B cell (primary cell): ENCODE measurements around the gene HOXA3. TPM values are rescaled to one million over a fixed set of nuclear protein-coding genes. Genes with fewer than 3 reads are reported as not detected.

Experiments used
- ATAC-seq: fragments of 200-7000 bp; cut with Tn5 transposase; one replicate; pipeline ENCODE4 v1.10.0; 2021; ENCODE audit warnings: low read depth, mild to moderate bottlenecking, moderate number of reproducible peaks, moderate library complexity
- CTCF ChIA-PET: fragments of 350-600 bp; sonication (Branson Sonifier 250); formaldehyde crosslinking; loops from one replicate; lab custom pipeline; 2021; ENCODE audit warnings: antibody characterized with exemption, inconsistent platforms; lab: Charles Lee
- POLR2A ChIA-PET: fragments of 350-600 bp; sonication (Branson Sonifier 250); formaldehyde crosslinking; loops from one replicate; lab custom pipeline; 2021; ENCODE audit warnings: antibody characterized with exemption; lab: Charles Lee
- DNase-seq: peaks from one replicate; pipeline ENCODE4 v3.0.0; 2013
- H2AFZ ChIP-seq: 2 replicates; pipeline ENCODE4 v1.6.1; 2012; ENCODE audit warnings: mild to moderate bottlenecking, low read depth, low read length; ENCODE audit not compliant: insufficient read depth, poor library complexity, severe bottlenecking
- H3K27ac ChIP-seq, 2 donors: 1 replicate in 1 of 2; 2 replicates in 1 of 2; pipeline ENCODE4 v1.5.1; 2012 to 2013; ENCODE audit warnings: low read length in 2 of 2, mild to moderate bottlenecking in 2 of 2, moderate library complexity in 1 of 2
- H3K27me3 ChIP-seq, 4 experiments: fragments of 200-600 bp in 1 of 4; sonication (generic) in 1 of 4; replicated peaks in 1 of 4; 1 replicate in 2 of 4; 2 replicates in 2 of 4; pipeline versions ENCODE4 v1.6.1 to v1.7.0; 2013 to 2016; ENCODE audit warnings: low read length in 3 of 4, mild to moderate bottlenecking in 2 of 4, mixed read lengths in 1 of 4, moderate library complexity in 1 of 4; ENCODE audit not compliant: insufficient read depth in 4 of 4, control insufficient read depth in 3 of 4; ENCODE audit errors: control extremely low read depth in 1 of 4
- H3K36me3 ChIP-seq, 2 experiments: replicated peaks in 1 of 2; 1 replicate in 1 of 2; 2 replicates in 1 of 2; pipeline versions ENCODE4 v1.6.1 to v1.7.1; 2013; ENCODE audit warnings: low read length in 1 of 2; ENCODE audit not compliant: insufficient read depth in 2 of 2, control insufficient read depth in 1 of 2; ENCODE audit errors: control extremely low read depth in 1 of 2, extremely low read depth in 1 of 2
- H3K4me1 ChIP-seq, 2 donors: fragments of 200-600 bp in 1 of 2; sonication (generic) in 1 of 2; 1 replicate in 1 of 2; 2 replicates in 1 of 2; pipeline versions ENCODE4 v1.5.1 to v1.6.1; 2013 to 2017; ENCODE audit warnings: low read length in 2 of 2; ENCODE audit not compliant: control insufficient read depth in 2 of 2, insufficient read depth in 2 of 2
- H3K4me2 ChIP-seq: replicated peaks from 2 replicates; pipeline ENCODE3; 2012; ENCODE audit warnings: mild to moderate bottlenecking, low read depth, low read length; ENCODE audit not compliant: poor library complexity, severe bottlenecking
- H3K4me3 ChIP-seq, 5 experiments: fragments of 200-600 bp in 1 of 5; sonication (generic) in 1 of 5; 1 replicate in 3 of 5; 2 replicates in 2 of 5; pipeline versions ENCODE4 v1.5.1 to v1.7.0; 2011 to 2016; ENCODE audit warnings: low read length in 4 of 5, mild to moderate bottlenecking in 4 of 5, low read depth in 2 of 5, control low read depth in 1 of 5, moderate library complexity in 1 of 5; ENCODE audit not compliant: insufficient read depth in 1 of 5; ENCODE audit errors: control extremely low read depth in 1 of 5, extremely low read depth in 1 of 5
- H3K79me2 ChIP-seq: fragments of 200-600 bp; sonication (generic); one replicate; pipeline ENCODE4 v1.6.0; 2016; ENCODE audit warnings: low read length; ENCODE audit not compliant: control insufficient read depth, insufficient read depth
- H3K9ac ChIP-seq: fragments of 200-600 bp; sonication (generic); 2 replicates; pipeline ENCODE4 v1.6.1; 2017; ENCODE audit warnings: mild to moderate bottlenecking, low read length, moderate library complexity
- H3K9me3 ChIP-seq, 3 donors: one replicate each; pipeline versions ENCODE4 v1.6.1 to v1.7.1; 2013; ENCODE audit warnings: low read length in 2 of 3; ENCODE audit not compliant: control insufficient read depth in 2 of 3, insufficient read depth in 1 of 3; ENCODE audit errors: control extremely low read depth in 1 of 3
- H4K20me1 ChIP-seq: 2 replicates; pipeline ENCODE4 v1.6.0; 2012; ENCODE audit warnings: mild to moderate bottlenecking, low read length; ENCODE audit not compliant: insufficient read depth, control insufficient read depth, poor library complexity, severe bottlenecking
- H3K27ac Mint-ChIP-seq: one replicate; pipeline ENCODE4 v1.8.0; 2021; ENCODE audit warnings: mixed read lengths
- H3K27me3 Mint-ChIP-seq: one replicate; pipeline ENCODE4 v1.8.0; 2021; ENCODE audit warnings: mixed read lengths
- H3K4me1 Mint-ChIP-seq: one replicate; pipeline ENCODE4 v1.8.0; 2021; ENCODE audit warnings: mixed read lengths
- H3K4me3 Mint-ChIP-seq: one replicate; pipeline ENCODE4 v1.8.0; 2021; ENCODE audit warnings: mixed read lengths
- H3K9me3 Mint-ChIP-seq: one replicate; pipeline ENCODE4 v1.8.0; 2022; ENCODE audit warnings: mixed read lengths; ENCODE audit not compliant: insufficient read depth
- EZH2 ChIP-seq: IDR thresholded peaks from 2 replicates; pipeline ENCODE4 v1.6.1; 2012; ENCODE audit warnings: borderline replicate concordance, low read depth, mild to moderate bottlenecking, moderate library complexity, low read length; ENCODE audit not compliant: insufficient read depth, poor library complexity, severe bottlenecking
- WGBS: methylation state at CpG from one replicate; pipeline ENCODE4 v1.1.5; 2013; ENCODE audit warnings: missing lambda C conversion rate; ENCODE audit not compliant: insufficient coverage; 5-methylcytosine and 5-hydroxymethylcytosine counted together
- intact Hi-C: fragments of 100-400 bp; cut with micrococcal nuclease; formaldehyde crosslinking; loops from one replicate; pipeline ENCODE4 v1.10.0; 2022
- polyA plus RNA-seq: library from polyadenylated mRNA; depleted of rRNA; stranded (reverse); fragments of >200 nt; gene quantifications from 2 replicates; pipeline ENCODE4 v1.2.3, GENCODE V29; 2012
- total RNA-seq, 2 donors: library from RNA; stranded (reverse); fragments of 120-200 nt in 1 of 2; gene quantifications; 1 replicate in 1 of 2; 2 replicates in 1 of 2; pipeline versions ENCODE4 v1.2.3 to v1.2.4, GENCODE V29; 2013 to 2022
- TF ChIP-seq, protein P1 (sequence below): fragments of 200-600 bp; IDR thresholded peaks from one replicate; pipeline ENCODE4 v1.8.0; 2022; ENCODE audit warnings: antibody characterized with exemption, mild to moderate bottlenecking

Gene HOXA3
- total and polyA plus RNA-seq, 2 donors (not counting 1 experiment from before 2014, with no cell fraction given) = 0.07 TPM; not detected in 1

DNA sequence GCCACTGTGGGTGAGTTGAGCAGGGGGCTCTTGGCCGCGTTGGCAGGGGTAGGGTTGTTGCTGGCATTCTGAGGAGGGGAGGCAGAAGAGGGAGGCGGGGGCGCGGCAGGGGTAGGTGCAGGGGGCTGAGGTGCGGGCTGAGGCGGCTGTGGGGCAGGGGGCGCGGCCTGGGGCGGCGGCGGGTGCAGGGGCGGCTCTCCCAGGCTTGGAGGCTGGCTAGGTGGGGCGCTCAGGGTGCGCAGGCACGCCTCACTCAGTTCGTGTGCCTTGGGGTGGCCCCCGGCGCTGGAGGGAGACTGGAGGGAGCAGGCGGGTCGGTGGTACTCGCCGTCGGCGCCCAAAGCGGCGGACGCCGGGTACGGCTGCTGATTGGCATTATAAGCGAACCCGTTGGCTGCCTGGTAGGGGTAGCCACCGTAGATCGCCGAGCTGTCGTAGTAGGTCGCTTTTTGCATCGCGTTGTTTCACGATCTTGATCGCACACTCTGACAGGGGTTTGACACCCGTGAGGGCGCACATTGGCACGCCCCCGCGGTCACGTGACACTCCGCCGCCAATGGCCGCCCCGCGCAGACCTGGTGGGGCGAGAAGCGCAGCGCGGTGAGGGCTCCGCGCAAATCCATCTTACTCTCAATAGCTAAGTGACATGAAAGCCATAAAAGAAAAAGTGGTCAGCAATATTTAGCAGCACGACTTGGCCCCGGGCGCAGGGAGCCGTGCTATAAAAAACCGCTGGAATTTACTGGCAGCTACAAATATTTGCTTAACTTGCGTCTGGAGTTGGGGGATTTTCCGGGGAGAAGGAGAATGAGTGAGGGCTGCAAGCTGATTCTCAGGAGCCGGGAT is 42.0 kb downstream of the HOXA3 start:
- ChIA-PET CTCF (interaction anchor here (1.0 kb wide), 1 partner anchor 244 kb away, joined by 4 read pairs; no protein-coding TSS in a partner anchor), POLR2A (no interaction called here)
- intact Hi-C loops = no loop called here

More for the DNA sequence above, 42.0 kb downstream of the HOXA3 start:
- Mint-ChIP-seq H3K27ac (no peak overlapping the region), H3K4me1 (no peaks in the 10 kb centered on the region), H3K4me3 (no peak overlapping the region), H3K9me3 (no peaks in the 10 kb centered on the region), H3K27me3 (peaks cover 13% of the 10 kb centered on the region)
- ATAC-seq (no peak), DNase-seq (no peak)
- Histone ChIP-seq H3K4me2 (no peak overlapping the region), H3K9ac (no peak overlapping the region), H3K27ac (no peak overlapping the region), H2AFZ (no peak overlapping the region), H3K36me3 (no peaks in the 10 kb centered on the region), H3K4me1 (no peaks in the 10 kb centered on the region), H3K4me3 (no peak overlapping the region), H4K20me1 (no peaks in the 10 kb centered on the region), H3K79me2 (no peaks in the 10 kb centered on the region), H3K9me3 (peaks cover 0 to 22% (median 0%) of the 10 kb centered on the region in 3 donors), H3K27me3 (peaks cover 0 to 7% (median 3%) of the 10 kb centered on the region in 4 experiments)
- no peak for TF ChIP-seq EZH2
- TF ChIP-seq, protein P1, sequence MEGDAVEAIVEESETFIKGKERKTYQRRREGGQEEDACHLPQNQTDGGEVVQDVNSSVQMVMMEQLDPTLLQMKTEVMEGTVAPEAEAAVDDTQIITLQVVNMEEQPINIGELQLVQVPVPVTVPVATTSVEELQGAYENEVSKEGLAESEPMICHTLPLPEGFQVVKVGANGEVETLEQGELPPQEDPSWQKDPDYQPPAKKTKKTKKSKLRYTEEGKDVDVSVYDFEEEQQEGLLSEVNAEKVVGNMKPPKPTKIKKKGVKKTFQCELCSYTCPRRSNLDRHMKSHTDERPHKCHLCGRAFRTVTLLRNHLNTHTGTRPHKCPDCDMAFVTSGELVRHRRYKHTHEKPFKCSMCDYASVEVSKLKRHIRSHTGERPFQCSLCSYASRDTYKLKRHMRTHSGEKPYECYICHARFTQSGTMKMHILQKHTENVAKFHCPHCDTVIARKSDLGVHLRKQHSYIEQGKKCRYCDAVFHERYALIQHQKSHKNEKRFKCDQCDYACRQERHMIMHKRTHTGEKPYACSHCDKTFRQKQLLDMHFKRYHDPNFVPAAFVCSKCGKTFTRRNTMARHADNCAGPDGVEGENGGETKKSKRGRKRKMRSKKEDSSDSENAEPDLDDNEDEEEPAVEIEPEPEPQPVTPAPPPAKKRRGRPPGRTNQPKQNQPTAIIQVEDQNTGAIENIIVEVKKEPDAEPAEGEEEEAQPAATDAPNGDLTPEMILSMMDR = no peak
- WGBS = 97% methylated on average over 60 of the region's 66 CpGs
